ENCODE measurements around the gene LIMS2. TPM values are rescaled to one million over a fixed set of nuclear protein-coding genes. Genes with fewer than 3 reads are reported as not detected.

The LIMS2 gene
- total RNA-seq, 1 experiment from 2014 or later: 0.51 TPM

DNA sequence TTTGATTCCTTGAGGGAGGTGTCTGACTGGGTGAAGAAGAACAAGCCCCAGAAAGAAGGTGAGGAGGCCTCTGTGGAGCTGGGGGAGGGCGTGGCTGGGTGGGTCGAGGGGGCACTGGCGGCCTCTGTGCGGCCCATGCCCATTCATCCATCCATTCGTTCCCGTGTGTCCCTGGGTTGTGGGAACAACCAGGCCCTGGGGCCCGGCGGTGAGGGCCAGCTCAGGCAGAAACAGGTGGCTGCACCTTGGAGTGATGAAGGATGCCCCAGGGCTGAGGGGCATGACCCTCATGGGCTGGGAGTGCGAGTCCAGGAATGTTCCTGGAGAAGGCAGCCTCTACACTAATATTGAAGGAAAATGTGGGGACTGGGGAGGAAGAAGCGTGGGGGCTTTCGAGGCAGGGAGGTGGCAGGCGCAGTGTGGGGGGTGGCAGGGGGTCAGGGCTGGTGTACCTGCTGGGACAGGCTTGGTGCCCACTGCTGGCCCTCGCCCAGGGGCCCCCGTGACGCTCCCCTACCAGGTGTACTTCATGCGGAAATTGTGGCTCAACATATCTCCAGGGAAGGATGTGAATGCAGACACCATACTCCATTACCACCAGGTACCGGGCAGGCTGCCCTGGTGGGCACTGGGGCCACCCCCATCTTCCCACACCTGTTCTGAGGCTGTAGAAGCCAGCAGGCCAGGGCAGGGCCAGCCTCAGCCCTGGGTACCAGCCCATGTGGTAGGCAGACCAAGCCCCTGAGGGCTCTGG is 40.5 kb downstream of the LIMS2 start:
- no peak for DNase-seq (ENCODE audit: low read depth)

DNA sequence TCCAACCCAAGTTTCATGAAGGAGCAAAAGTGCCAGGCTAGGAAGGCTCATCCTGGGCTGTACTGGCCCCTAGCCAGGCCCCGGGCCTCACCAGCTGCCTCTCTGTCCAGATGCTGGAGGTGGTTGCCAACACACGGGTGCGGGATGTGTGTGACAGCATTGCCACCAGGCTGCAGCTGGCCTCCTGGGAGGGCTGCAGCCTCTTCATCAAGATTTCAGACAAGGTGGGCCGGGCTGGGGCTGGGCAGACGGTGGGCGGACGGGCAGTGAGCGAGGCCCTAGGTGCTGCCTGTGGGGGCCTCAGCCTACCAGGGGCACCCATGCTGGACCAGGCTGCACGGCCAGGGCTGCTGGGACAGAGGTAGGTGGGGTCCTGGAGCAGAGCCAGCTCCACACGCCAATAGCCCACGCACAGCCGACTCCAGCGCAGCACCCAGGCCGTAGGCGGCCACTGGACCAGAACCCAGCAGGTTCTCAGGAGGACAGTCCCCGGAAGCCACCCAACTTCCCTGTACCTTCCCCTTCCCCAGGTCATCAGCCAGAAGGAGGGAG is 41.2 kb downstream of the LIMS2 start:
- DNase-seq (ENCODE audit: low read depth): no peak

DNA sequence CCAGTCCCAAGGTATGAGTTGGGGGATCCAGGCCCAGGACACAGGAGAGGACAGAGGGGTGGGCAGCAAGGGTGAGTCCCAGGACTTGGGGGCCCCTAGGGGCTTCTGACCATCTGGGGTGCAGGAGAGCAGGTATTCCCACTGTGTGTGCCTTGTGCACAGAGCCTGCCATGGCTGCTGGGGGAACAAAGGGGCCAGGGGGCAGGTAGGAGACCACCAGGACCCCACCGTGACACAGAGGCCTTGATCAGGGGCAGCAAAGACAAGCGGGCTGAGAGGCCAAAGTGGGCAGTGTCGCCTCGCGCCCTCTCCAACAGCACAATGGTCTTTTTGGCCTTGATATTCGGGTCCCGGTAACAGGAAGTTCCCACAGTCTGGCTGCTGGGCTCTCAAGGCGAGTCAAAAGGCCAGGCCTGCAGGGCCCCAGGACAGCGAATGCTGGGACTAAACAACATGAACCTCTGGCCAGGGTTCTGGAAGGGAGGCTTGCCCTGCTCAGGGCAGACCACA is 41.7 kb downstream of the LIMS2 start:
- DNase-seq (ENCODE audit: low read depth): no peak

DNA sequence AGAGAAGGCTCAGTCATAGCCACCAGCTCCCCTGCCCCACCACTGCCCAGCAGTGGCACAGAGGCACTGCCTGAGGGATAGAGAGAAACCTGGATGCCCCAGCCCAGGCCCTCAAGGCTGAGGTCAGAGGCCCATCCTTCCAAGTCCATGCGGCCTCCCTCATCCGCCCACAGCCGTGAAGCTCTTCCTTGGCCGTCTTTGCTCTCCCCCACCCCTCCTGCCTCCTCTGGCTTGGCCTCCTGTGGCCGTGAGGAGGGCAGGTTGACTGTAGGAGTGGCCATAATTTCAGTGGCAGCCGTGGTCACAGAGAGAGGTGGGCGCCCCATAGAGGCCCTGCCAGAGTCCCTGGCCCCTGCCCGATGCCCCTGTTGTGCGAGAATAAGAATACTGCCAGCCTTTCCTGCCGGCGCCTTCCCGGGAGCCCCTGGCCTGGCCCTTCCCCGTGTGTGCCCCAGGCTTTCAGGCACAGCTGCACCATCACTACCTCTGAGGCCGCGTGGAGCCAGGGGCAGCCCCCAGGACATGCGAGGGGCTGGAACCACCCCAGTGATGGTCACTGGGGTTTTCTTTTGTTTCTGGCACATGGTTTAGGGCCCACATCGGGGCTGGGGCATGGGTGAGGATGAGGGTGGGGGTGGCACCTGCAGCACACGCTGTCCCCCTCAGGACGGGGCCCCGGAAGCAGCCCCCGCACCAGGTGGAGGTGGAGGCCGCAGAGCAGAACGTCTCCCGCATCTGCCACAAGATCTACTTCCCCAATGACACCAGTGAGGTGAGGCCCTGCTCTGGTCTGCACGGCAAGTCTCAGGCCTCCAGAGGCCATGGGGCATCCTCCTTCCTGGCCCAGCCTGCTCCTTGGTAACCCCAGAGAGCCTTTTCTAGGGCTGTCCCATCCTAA is 42.5 kb downstream of the LIMS2 start:
- no peak for DNase-seq (ENCODE audit: low read depth)

DNA sequence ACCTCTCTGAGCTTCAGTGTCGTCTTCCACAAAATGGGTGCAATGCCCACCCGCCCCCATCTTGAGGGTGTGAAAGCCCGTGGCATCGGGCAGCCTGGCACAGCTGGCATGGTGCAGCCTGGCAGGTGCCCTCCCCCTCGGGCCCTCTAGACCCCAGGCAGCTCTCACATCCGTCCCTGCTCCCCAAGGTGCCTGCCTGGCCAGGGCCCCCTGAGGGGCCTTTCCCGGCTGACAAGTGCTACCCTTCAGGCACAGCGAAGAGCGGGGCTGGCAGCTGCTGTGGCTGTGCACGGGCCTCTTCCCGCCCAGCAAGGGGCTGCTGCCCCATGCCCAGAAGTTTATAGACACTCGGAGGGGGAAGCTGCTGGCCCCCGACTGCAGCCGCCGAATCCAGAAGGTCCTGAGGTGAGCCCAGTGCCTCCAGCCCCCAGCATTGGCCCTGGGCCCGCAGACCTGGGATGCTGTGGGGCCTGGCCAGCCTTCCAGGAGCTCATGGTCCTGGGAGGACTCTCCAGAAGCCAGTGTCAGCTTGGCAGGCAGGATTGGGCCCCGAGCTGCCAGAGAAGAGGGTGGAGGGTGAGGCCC is 43.2 kb downstream of the LIMS2 start:
- no peak for DNase-seq (ENCODE audit: low read depth)

DNA sequence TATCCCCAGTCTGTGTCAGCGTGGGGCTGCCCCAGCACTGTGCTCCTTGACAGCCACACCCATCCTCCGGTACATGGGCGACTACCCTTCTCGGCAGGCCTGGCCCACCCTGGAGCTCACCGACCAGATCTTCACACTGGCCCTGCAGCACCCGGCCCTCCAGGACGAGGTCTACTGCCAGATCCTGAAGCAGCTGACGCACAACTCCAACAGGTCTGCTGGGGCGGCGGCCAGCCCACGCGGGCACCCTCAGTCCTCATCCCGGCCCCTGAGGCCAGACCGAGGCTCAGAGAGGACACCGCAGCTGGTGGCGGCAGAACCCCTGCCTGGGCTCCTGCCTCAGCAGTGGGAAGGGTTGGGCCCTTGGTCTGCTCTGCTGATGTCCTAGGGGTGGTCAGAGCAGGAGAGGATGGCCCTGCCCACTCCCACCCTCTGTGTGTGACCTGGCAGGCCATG is 43.8 kb downstream of the LIMS2 start:
- no peak for DNase-seq (ENCODE audit: low read depth)

DNA sequence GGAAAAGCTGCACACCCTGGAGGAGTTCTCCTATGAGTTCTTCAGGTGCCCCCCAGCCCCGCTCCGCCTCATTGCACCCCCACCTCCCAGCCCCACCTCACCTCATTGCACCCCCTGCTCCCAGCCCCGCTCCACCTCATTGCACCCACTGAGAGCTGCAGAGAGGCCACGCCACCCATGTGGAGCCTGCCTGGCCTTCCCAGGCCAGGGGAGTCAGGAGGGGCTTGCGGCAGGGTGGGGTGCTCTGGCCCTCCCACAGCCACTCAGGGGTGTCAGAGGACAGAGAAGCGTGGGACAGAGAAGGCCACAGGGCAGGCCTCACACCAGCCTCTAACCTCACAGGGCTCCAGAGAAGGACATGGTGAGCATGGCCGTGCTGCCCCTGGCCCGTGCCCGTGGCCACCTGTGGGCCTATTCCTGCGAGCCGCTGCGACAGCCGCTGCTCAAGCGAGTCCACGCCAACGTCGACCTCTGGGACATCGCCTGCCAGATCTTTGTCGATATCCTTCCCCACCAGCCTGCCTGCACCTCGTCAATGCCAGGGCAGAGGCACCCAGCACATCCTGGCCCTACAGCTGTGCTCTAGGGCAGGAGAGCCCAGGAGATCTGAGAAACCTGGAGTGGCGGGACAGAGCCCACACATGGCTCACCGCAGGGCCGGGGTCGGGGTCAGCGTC is 44.3 kb downstream of the LIMS2 start:
- DNase-seq (ENCODE audit: low read depth): no peak

DNA sequence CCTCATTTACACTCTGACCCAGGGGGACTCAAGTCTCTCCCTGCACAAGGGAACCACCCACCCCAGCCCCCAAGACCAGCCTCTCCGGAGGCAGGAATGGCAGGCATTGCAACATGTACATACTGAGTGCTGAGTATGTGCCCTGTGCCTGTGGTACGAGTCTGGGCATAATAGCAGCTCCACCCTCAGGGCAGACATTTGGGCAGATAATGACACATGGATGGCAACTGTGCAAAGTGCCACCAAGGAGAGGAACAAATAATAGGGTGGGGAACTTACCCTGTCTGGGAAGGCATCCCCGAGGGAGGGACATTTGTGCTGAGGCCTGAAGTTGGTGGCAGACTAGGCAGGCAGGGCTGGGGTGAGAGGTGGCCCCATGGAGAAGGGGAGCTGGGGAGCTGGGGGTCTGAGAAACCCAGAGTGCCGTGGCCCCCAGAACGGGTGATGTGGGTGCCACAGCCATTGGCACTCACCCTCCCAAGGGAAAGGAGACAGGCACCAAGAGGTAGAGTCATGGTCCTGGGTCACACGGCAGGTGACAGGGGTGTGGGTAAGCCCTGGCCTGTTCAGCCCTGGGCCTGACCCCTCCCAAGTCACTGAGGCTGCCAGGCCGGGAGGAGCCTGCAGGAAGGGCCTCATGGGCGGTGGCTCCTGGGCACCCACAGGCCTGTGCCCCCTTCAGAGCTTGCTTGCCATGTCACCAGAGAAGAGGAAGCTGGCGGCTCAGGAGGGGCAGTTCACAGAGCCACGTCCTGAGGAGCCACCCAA is 45.0 kb downstream of the LIMS2 start:
- no peak for DNase-seq (ENCODE audit: low read depth)

DNA sequence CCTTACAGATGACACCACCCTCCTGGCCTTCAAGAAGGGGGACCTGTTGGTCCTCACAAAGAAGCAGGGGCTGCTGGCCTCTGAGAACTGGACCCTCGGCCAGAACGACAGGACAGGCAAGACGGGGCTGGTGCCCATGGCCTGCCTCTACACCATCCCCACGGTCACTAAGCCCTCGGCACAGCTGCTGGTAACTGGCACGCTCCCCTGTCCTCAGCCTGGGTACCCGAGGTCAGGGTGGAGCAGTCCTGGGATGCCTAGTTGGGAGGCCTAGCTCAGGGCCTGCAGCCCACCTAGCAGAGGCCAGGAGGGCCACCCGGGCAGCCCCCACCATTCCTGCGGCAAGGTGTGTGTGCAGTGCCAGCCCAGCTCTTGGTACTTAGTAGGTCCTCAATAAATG is 45.7 kb downstream of the LIMS2 start:
- no peak for DNase-seq (ENCODE audit: low read depth)

DNA sequence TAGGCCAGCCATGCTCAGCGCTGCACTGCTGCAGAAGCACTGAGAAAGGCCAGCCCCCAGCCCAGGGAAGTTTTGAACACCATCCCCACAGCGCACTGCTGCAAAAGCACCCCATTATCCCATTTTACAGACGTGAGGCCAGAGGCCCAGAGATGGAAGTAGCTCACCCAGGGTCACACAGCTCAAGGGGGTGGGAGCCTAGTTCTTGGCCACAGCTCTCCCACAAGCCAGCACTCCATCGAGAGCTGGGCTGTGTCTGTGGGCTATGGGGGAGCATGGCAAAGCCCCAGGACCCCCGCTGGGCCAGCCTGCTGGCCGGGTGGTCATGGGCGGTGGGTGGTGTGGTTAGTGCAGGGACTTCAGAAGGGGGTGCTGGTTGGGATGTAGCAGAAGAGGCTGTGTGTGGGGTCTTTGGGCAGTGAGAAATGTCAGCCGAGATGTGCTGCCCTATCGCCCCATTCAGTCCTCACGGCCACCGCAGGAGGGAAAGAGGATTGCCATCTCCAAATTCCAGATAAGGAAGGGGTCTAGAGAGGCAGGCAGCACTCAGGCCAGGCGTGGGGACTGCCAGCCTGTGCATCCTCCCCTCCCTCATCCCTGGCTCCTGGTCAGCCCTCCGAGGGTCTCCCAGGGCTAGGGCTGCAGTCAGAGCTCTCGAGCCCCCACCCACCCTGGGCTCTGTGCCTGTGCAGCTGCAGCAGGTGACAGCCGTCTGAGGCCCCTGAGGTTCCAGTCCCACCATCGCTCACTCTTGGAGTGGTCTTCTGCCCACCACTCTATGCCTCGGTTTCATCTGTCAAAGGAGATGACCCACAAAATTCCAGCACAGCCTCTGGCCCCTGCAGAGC is 46.3 kb downstream of the LIMS2 start:
- DNase-seq (ENCODE audit: low read depth): no peak

DNA sequence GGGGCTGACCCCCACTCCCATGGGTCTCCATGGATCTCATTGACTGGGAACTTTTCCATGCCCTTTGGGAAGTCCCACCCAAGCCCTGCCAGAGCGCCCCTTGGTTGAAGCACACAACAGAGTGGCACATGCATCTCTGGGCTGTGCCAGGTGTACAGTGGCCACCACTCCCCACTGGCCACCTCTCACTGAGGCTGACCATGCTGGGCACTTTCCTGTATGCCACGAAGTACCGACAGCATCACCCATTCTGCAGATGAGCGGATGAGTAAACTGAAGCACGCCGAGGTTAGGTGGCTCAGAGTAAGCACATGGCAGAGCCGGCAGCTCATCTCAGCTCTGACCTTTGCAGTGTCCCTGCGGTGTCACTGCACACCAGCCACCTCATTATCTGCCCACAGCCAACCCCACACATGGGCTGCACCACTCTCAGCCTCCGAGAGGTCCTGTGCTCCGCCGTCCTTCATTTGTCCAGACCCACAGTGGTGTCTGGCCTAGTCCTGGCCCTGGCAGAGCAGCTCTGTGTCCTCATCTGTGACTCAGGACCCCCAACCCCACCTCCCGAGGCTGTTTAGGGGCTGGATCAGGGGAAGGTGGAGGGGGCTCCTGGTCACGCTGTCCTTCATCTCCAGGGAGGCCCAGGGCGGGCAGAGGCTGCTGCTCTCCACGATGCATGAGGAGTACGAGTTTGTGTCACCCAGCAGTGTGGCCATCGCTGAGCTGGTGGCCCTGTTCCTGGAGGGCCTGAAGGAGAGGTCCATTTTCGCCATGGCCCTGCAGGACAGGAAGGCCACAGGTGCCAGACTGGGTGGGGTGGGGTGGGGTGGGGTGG is 47.4 kb downstream of the LIMS2 start:
- DNase-seq (ENCODE audit: low read depth): no peak

DNA sequence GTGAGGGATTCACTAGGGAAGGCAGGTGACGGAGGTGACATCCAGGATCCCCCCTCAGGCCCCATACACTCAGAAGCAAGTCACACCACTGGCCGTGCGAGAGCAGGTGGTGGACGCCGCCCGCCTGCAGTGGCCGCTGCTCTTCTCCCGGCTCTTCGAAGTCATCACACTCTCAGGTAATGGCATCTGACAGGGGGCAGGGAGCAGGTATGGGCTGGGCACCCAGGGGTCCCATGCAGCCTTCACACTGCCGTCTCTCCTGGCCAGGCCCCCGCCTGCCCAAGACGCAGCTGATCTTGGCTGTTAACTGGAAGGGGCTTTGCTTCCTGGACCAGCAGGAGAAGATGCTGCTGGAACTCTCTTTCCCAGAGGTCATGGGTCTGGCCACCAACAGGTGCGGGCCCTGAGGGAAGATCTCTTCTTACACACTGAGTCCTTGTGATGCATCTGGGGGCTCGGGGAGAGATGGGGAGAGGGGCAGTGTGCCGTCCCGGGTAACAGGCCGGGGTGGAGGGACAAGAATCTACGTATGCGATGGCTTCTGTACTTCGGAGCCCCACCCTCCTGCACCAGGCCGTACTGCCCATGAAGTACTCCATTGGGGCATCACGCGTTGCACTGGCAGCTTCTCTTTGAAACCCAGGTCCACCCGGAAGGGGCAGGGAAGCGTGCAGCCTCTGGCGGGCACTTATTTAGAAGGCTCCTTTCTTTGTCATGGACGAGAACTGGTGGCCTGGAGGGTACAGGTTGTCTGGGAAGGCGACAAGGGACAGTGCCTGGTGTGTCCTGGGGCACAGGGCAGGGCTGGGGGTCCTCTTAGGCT is 48.2 kb downstream of the LIMS2 start:
- no peak for DNase-seq (ENCODE audit: low read depth)

DNA sequence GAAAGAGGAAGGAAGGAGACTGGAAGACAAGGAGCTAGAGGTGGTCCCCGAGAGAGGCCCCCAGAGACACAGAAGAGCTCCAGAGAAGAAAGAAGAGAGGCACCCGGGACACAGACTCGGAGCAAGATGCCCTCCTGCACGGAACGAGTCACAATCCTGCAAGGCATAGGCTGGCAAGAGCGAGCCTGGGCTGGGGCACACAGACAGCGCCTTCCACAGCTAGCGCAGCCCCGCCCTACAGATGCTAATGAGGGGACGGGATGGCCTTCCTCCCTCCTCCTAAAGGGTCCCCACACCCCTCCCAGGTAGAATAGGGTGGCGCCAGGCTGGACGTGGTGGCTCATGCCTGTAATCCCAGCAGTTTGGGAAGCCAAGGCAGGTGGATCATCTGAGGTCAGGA is 49.2 kb downstream of the LIMS2 start:
- DNase-seq (ENCODE audit: low read depth): no peak

DNA sequence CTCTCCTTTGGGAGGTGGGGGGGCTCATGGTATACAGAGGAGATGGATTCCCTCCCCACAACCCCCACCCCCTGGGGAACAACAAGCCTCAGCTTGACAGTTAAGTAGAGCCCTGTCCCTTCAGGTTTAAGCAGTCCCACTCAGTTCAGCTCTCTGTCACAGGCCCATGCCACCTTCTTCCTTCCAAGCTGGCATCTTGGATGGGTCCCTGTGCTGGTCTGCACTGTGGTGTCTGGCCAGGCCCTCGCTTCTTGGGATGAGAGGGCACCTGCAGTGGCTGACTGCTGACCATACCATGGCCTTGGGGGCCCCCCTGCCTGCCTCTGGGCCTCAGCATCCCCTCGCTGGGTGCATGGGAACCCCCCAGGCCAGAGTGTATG is 49.8 kb downstream of the LIMS2 start:
- DNase-seq (ENCODE audit: low read depth): no peak

DNA sequence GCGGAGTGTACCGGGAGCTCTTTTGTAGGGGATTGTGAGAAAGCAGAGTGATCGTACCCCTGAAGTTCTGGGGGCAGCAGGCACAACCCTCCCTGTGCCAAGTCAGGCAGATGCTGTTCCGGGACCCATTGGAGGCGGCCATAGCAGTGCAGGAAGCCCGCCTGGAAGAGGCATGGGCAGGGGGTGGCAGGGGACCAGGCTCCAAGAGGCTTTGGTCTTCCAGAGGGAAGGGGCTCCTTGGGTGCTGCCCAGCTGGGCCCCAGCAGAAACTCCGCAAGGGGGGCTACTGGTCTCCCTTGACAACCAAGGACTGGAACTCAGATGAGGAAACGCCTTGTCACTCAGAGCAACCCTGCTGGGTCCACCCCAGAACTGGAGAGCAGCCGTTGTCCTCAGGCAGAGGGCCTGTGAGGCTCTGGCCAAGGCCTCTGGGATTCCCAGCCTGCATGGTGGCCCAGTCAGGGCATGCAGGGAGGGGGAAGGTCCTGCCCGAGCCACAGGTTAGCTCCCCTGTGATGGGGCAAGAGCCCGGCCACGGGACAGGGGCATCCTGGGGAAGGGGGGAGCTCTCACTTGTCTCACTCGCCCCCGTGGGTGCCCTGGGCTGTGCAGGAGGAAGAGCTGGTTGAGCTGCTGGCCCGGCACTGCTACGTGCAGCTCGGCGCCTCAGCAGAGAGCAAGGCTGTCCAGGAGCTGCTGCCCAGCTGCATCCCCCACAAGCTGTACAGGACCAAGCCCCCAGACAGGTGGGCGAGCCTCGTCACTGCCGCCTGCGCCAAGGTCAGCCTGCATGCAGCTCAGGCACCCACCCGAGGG is 50.4 kb downstream of the LIMS2 start:
- DNase-seq (ENCODE audit: low read depth): no peak

DNA sequence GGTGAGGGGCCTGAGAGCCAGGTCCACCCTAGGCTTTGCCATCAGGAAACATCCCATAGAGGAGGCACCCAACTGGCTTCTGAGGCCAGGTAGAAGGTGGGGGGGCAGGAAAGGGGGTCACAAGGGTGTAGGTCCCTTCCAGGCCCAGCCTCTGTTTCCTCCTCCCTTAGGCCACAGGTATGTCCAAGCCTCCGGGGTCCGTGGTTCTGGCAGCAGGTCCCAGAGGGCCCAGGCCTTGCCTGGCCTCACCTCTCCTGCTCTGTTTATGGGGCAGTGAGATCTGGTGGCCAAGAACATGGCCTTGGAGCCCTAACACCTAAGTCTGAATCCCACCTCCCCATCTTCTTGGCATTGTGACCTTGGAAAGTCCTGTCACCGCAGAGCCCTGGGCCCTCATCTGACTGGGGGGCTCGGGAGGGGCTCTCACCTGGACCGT is 51.0 kb downstream of the LIMS2 start:
- DNase-seq (ENCODE audit: low read depth): no peak
